T47D (cell line): ENCODE results near the gene CLCN4.

Experiments
- DNase-seq, 2 experiments: peaks; one replicate each; pipeline versions ENCODE4 v3.0.0 to v3.0.0-alpha.2; 2011 to 2012; ENCODE audit warnings: low read depth in 1 of 2, low spot score in 1 of 2
- JUND ChIP-seq: IDR thresholded peaks from 2 replicates; pipeline ENCODE4 v1.6.1; 2012; ENCODE audit warnings: low read depth
- in situ Hi-C: cut with HindIII; loops from 2 replicates; pipeline ENCODE4 v1.10.0; 2016; ENCODE audit warnings: low sequenced_read_pairs, low pct_unique_long_range_greater_than_20kb

The CLCN4 gene

DNA sequence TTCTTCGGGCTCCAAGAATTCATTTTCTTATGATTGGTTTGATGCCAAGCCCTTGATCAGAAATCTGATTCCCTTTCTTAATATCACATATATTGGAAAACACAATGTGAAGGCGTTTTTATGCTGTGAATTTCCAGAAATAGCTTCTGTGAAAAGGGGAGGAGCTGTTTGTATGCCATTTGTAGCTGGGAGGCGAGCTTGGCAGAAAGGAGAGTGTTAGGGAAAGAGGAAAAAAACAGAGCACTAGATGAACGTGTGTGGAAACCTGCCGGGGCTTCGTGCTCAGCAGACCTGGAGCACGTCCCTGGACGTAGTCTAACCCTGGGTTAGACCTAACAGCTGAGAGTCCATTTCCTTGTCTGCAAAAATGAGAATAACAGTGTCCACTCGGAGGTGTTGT is 3.4 kb downstream of the CLCN4 start:
- no peak for TF ChIP-seq JUND
- in situ Hi-C loops: no loop called here
- no peak for DNase-seq

DNA sequence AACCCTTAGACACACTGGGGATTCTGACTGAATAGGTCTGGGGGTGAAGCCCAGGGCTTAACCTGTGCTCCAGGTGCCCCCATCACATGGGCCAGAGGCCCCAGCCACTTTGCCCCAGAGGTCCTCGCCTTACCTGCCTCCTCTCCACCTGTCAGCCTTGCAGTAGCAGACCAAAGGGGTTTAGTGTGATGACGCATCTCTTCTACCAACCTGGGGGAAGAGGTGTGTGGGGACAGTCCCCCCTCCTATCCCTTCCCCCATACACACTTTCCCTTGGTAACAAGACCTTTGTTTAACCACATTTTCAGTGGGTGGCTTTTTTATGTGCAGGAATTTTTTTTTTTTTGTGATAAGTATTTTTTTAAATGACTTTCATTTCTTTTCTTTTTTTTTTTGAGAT is 6.3 kb downstream of the CLCN4 start:
- DNase-seq: no peak
- no peak for TF ChIP-seq JUND
- in situ Hi-C loops: no loop called here

DNA sequence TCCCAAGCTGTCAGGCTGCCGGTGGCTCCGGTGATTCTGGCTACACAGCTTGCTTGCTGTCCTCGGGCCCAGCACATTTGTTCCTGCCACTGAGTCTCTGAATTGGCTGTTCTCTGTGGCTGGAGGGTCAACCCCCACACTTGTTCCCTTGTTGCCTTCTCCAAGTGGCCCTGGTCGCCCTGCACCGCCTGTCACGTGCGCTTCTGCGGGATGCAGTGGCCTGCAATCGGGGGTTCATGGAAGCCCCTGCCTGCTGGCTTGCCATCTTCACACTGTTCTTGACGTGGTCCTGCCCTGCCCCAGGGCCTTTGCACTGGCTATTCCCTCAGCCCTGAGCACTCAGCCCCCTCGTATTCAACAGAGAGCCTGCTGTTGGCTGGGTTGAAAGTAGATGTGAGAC is 8.1 kb downstream of the CLCN4 start:
- no peak for DNase-seq
- TF ChIP-seq JUND: no peak
- in situ Hi-C loops: no loop called here

DNA sequence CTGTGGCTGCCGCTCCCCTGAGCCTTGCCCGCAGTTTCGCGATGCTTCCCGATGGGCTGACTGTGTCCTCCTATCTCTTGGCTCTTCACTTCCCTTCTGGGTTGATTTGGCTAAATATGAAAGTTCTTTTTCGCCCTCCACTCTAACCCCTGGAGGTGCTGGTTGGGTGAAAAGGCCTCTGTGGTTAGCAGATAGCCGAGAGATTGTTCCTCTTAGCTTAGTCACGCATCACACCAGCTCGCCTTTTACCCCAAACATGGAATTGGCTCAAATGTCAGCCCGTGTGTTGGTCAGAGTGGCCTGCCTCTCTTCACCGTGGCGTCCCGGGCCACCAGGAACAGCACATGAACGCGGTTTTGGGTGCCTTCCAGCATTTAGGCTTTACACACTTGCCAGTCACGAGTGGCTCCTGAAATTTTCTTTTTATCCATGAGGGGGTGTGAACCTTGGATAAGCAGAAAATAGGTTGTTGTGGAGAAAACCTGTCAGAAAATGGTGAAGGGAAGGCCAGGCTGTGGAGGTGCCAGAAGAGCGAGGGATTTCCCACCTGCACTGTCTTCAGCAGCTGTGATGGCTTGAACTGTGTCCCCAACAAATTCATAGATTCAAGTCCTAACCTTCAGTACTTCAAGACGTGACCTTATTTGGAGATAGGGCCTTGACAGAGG is 8.9 kb downstream of the CLCN4 start:
- no peak for DNase-seq
- in situ Hi-C loops: no loop called here
- TF ChIP-seq JUND: no peak

DNA sequence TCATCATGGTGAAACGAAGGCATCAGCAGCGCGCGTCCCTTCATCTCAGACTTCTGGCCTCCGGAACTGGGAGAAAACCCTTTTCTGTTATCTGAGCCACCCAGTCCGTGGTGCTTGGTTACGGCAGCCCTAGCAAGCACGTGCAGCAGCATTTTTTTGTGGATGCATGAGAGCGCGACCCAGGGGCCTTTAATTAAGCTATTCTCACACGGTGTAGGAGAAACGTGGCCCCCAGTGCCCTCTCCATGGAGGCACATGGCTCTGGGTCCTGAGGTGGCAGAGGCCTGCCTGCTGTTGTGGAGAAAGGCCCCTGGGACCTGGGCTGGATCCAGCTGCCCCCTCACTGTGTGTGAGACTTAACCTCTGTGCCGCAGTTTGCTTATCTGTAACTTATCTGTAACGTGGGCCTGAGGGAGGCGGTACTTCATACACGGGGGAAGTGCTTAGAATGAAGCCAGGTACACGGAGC is 9.5 kb downstream of the CLCN4 start:
- in situ Hi-C loops: no loop called here
- no peak for DNase-seq
- no peak for TF ChIP-seq JUND

DNA sequence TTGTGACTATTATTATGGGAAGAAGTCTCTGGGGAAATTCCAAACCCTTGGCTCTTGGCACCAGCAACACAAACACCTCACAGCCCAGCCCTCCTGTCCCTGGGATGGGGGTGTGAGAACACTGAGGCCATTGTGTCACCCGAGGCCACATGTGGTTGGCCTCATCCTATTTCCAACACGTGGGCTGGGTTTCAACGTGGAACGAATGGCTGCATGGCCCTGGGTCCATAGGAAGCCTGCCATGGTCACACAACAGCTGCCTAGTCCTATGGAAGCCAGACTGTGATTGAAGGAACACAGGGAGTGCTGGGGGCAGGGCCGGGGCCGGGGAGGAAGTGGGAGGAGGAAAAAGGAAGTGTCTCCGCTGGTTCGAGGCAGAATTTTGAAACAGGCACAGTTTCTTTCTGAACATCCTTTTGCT is 10.0 kb downstream of the CLCN4 start:
- in situ Hi-C loops: no loop called here
- no peak for DNase-seq
- no peak for TF ChIP-seq JUND

DNA sequence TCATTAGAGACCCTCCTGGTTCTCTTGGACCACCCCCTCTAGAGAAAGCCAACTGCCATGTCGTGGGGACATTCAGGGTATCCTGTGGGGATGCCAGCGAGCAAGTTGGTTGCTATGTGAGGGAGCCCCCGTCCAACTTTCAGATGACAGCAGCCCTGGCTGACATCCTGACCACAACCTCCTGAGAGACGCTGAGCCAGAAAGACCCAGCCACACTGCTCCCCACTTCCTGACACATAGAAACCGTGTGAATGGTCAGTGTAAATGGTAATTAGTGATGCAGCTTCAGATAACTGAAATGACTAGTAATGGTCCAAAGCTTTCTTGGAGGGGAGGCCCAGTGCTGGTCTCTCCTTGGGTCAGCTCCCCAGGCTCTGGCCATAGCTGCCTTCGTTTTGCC is 10.8 kb downstream of the CLCN4 start:
- DNase-seq: no peak
- in situ Hi-C loops: no loop called here

DNA sequence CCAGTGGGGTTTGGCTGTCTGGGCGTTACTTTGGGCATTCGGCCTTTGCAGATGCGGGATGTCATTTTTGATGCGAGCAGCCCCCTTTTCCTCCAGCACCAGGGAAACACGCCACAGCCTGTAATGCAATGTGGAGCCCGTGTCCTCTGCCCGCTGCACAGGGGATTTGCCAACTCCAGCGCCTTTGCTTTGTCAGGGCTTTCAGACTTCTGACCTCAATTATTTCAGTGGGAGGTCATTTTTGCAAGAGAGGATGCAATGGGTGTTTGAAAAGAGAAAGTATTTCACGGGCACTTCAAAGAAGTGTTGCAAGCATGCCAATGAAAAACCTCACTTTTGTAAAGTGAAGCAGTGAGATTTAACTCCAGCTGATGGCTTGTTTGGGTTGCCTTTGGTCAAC is 11.5 kb downstream of the CLCN4 start:
- in situ Hi-C loops: no loop called here
- DNase-seq: no peak
- TF ChIP-seq JUND: no peak

More for the DNA sequence above, 10.8 kb downstream of the CLCN4 start:
- no peak for TF ChIP-seq JUND

DNA sequence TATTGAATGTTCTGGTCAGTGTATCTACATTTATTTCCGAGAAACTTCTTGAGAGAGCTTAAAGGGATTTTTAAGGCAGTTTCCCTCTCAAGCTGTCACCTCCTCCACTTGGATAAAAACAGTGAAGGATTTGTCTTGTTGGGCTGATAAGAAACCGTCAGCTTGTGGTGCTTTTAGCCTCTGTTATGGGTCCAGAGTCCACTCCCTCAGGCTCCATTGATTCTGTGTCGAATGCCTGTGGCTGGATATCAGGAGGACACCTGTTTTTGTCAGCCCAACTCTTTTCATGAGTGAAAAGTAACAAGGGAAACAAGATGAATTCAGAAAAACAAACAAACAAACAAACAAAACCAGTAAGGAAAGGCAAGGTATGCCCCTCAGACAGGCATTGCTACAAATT is 12.4 kb downstream of the CLCN4 start:
- in situ Hi-C loops: no loop called here

DNA sequence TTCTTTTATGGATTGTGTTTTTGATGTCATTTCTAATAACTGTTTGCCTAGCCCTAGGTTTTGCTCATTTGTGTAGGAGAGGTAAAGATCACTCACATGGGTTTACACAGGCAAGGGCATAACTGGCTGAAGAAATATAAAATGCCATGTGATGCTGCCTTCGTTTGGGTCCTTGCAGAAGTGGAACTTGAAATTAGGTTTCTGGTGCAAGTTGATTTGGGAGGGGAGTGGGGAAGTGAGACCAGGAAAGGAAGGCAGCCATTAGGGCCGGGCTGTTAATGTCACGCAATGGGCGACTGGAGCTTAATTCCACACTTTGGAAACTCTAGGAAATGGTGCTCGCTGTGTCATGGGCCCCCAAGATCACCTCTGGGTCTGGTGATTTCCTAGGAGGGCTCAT is 14.5 kb downstream of the CLCN4 start:
- DNase-seq: no peak
- in situ Hi-C loops: no loop called here
- TF ChIP-seq JUND: no peak

More for the DNA sequence above, 12.4 kb downstream of the CLCN4 start:
- no peak for DNase-seq
- no peak for TF ChIP-seq JUND

DNA sequence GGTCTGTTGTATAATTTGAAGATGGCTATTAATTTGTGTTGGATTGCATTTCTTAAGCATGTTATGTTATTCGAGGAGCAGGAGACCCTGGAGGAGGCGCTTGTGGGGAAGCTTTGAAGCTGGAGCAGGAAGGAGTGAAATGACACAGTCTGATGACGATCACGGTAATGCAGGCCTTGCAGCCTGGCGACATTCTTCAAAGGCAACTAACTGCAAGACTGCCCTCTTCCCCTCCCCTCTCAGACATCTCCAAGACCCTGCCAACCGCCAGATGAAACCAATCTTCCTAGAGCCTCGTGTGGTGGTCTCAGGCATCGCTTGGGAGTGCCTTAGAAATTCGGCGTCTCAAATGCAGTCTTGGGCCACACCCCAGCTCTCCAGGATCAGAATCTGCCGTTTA is 16.1 kb downstream of the CLCN4 start:
- DNase-seq: no peak
- no peak for TF ChIP-seq JUND
- in situ Hi-C loops: no loop called here

DNA sequence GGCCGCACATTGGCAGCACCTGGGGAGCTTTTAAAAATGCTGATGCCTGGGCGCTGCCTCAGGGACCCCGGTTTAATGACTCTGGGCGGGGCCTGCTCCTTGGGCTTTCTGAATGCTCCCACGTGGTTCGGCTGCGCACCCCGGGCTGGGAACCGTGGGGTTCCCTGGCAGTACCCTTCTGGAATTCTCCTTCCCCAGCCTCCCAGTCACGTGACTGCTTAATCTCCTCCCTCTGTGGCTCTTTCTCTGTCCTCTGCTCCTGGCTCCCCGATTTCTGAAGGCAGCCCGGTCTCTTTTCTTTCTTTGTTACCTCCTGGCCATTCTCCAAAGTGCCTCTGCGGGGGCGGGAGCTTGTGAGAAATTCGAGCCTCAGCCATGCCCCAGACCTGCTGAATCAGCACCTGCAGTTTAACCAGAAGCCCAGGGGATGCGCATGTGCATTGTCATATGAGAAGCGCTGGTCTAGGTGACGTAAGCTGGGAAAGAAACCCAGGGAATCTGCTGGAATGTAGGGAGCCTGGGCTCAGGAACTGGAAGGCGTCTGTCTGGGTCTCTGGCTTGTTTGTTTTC is 16.6 kb downstream of the CLCN4 start:
- DNase-seq: peak in 1 of 2 experiments; percentile 83
- TF ChIP-seq JUND: no peak
- in situ Hi-C loops: no loop called here

DNA sequence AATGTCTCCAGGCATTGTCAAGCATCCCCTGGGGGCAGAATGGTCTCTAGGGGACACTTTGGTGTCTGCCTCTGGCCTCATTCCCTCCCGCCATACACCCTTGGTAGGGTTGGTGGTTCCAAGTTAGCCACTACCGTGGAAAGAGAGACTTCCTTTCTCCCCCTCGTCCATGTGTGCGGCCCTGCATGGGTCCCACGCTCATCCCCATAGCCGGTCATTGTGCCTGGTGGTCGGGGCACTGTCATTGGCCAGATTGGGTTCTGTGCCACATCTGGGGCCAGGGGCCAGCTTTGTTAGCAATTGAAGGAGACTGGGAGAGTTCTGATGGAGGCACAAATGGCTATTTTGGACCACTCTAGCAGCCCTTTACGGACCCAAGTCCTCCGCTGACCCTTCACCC is 17.3 kb downstream of the CLCN4 start:
- DNase-seq: no peak
- in situ Hi-C loops: no loop called here
- no peak for TF ChIP-seq JUND

DNA sequence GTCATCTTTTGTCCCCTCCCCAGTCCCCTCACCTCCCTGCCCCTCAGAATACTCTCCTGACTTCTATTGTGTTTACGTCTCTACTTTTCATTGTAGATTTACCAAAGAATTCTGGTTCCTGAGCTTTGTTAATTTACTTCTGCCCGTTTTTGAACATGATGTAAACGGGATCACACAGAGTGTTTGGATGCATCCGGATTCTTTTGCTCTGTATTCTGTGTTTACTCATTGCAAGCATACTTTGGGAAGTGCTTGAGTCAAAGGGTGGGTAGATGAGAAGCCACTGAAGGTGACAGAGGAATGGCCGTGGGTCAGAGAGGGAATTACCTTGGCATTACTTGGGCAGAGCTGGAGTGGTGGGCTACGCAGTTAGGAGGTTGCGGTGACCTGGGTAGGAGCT is 18.0 kb downstream of the CLCN4 start:
- no peak for TF ChIP-seq JUND
- DNase-seq: peak; percentile 23 to 48
- in situ Hi-C loops: no loop called here
